HEK293 (cell line): ENCODE results near the gene MRPL54.
A peak's percentile ranks its signal among the peaks of the same experiment; 100 is the strongest.

Experiments
- CTCF ChIA-PET: fragments of 350-600 bp; formaldehyde crosslinking; extraction: SDS; loops from one replicate; lab custom pipeline; 2021; ENCODE audit warnings: antibody characterized with exemption; lab: Yijun Ruan, JAX
- POLR2A ChIA-PET: fragments of 300-600 bp; formaldehyde crosslinking; extraction: SDS; loops from one replicate; lab custom pipeline; 2020; ENCODE audit warnings: antibody characterized with exemption, inconsistent platforms; lab: Yijun Ruan, JAX
- H3K27ac ChIP-seq: fragments of 200-500 bp; sonication (Bioruptor generic); 2 replicates; pipeline ENCODE4 v1.5.1; 2014; ENCODE audit warnings: low read depth, low read length, control low read depth, inconsistent platforms; ENCODE audit errors: extremely low read depth
- H3K36me3 ChIP-seq, 2 experiments: fragments of 200-500 bp in 1 of 2; sonication (Bioruptor generic) in 1 of 2; 1 replicate in 1 of 2; 2 replicates in 1 of 2; pipeline ENCODE4 v1.5.1; 2014 to 2017; ENCODE audit warnings: inconsistent platforms in 2 of 2, low read length in 2 of 2; ENCODE audit not compliant: control insufficient read depth in 2 of 2, insufficient read depth in 1 of 2
- H3K4me1 ChIP-seq: fragments of 200-500 bp; sonication (Bioruptor generic); 2 replicates; pipeline ENCODE4 v1.5.1; 2014; ENCODE audit warnings: mild to moderate bottlenecking, low read length, inconsistent platforms; ENCODE audit not compliant: control insufficient read depth, insufficient read depth
- H3K4me3 ChIP-seq: 2 replicates; pipeline ENCODE4 v1.5.1; 2011; ENCODE audit warnings: low read depth, mild to moderate bottlenecking, control low read depth, low read length, moderate library complexity
- H3K9me3 ChIP-seq: fragments of 200-500 bp; sonication (Bioruptor generic); 2 replicates; pipeline ENCODE4 v1.5.1; 2014; ENCODE audit warnings: low read depth, low read length, inconsistent platforms; ENCODE audit not compliant: control insufficient read depth, insufficient read depth
- FEZF1 ChIP-seq: fragments of 450-650 bp; formaldehyde crosslinking; IDR thresholded peaks from 2 replicates; pipeline ENCODE4 v1.5.1; 2016; ENCODE audit warnings: missing biosample characterization, missing genetic modification characterization
- HOXD13 ChIP-seq: sonication (generic); formaldehyde crosslinking; IDR thresholded peaks from 2 replicates; pipeline ENCODE4 v1.8.0; 2022; ENCODE audit warnings: missing genetic modification reagents, borderline replicate concordance
- OSR2 ChIP-seq: fragments of 450-650 bp; formaldehyde crosslinking; IDR thresholded peaks from 2 replicates; pipeline ENCODE4 v1.5.1; 2016; ENCODE audit warnings: missing biosample characterization, missing genetic modification characterization
- OVOL3 ChIP-seq: fragments of 450-650 bp; formaldehyde crosslinking; IDR thresholded peaks from 2 replicates; pipeline ENCODE4 v1.5.1; 2016; ENCODE audit warnings: missing biosample characterization, missing genetic modification characterization
- PATZ1 ChIP-seq: fragments of 450-650 bp; formaldehyde crosslinking; IDR thresholded peaks from 2 replicates; pipeline ENCODE4 v1.5.1; 2016; ENCODE audit warnings: missing biosample characterization, missing genetic modification characterization
- ZBTB21 ChIP-seq: fragments of 450-650 bp; formaldehyde crosslinking; IDR thresholded peaks from 2 replicates; pipeline ENCODE4 v1.5.1; 2017; ENCODE audit warnings: missing biosample characterization, missing genetic modification characterization
- ZFP69B ChIP-seq: fragments of 450-650 bp; formaldehyde crosslinking; IDR thresholded peaks from 2 replicates; pipeline ENCODE4 v1.5.1; 2016; ENCODE audit warnings: missing biosample characterization, missing genetic modification characterization
- ZNF132 ChIP-seq: fragments of 450-650 bp; formaldehyde crosslinking; IDR thresholded peaks from 2 replicates; pipeline ENCODE4 v1.5.1; 2017; ENCODE audit warnings: missing biosample characterization, missing genetic modification characterization, borderline replicate concordance
- ZNF133 ChIP-seq: fragments of 450-650 bp; formaldehyde crosslinking; IDR thresholded peaks from 2 replicates; pipeline ENCODE4 v1.5.1; 2016; ENCODE audit warnings: missing biosample characterization, missing genetic modification characterization
- ZNF16 ChIP-seq: fragments of 450-650 bp; formaldehyde crosslinking; IDR thresholded peaks from 2 replicates; pipeline ENCODE4 v1.5.1; 2016; ENCODE audit warnings: low read depth, missing biosample characterization, missing genetic modification characterization
- ZNF266 ChIP-seq: fragments of 450-650 bp; formaldehyde crosslinking; IDR thresholded peaks from 2 replicates; pipeline ENCODE4 v1.5.1; 2016; ENCODE audit warnings: missing biosample characterization, missing genetic modification characterization, low read depth
- ZNF324 ChIP-seq: fragments of 450-650 bp; formaldehyde crosslinking; IDR thresholded peaks from 2 replicates; pipeline ENCODE4 v1.5.1; 2016; ENCODE audit warnings: missing biosample characterization, missing genetic modification characterization
- ZNF433 ChIP-seq: fragments of 450-650 bp; formaldehyde crosslinking; IDR thresholded peaks from 2 replicates; pipeline ENCODE4 v1.5.1; 2016; ENCODE audit warnings: missing biosample characterization, missing genetic modification characterization, low read depth
- ZNF600 ChIP-seq: fragments of 450-650 bp; formaldehyde crosslinking; IDR thresholded peaks from 2 replicates; pipeline ENCODE4 v1.5.1; 2016; ENCODE audit warnings: missing biosample characterization, missing genetic modification characterization
- TF ChIP-seq, protein P1 (sequence below): fragments of 450-650 bp; formaldehyde crosslinking; optimal IDR thresholded peaks from 2 replicates; pipeline ENCODE3; 2016; ENCODE audit warnings: missing biosample characterization, mild to moderate bottlenecking, missing genetic modification characterization
- TF ChIP-seq, protein P2 (sequence below): fragments of 450-650 bp; formaldehyde crosslinking; IDR thresholded peaks from 2 replicates; pipeline ENCODE4 v1.5.1; 2016; ENCODE audit warnings: missing biosample characterization, missing genetic modification characterization
- TF ChIP-seq, protein P3 (sequence below): fragments of 450-650 bp; formaldehyde crosslinking; IDR thresholded peaks from 2 replicates; pipeline ENCODE4 v1.5.1; 2016; ENCODE audit warnings: missing biosample characterization, missing genetic modification characterization

MRPL54 gene

DNA sequence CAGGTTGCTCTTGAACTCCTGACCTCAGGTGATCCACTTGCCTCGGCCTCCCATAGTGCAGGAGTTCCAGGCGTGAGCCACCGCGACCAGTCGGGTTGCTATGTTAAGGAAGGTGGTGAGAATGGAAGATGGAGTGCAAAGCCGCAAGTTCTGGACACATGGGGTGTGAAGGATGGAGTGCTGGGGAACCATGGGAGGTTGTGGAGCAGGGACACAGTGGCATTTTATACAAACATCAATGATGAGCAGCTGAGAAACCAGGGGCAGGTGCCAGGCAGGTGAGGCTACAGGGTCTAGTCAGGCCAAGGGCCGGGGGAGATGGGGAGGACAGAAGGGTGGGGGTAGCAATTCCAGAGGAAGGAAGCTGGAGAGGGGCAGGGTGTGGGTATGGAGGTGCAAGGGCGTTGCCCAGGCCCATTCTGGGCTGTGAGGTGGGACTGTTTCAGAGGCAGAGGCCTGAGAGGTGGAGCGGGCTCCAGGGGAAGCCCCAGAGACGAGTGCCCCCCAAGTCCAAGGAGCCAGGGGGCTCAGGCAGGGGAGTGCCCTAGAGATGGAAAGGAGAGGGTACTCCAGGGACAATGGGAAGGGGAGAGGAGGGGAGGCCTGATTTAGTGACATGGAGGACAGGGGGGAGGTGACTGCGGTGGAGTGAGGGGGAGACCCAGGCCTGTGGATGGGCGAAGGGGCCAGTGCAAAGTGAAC lies 11.5 kb downstream of the MRPL54 start:
- peak; percentile 69; the same call in 1 of the 2 replicates for TF ChIP-seq ZNF16
- TF ChIP-seq ZNF266: no peak
- TF ChIP-seq PATZ1 (tag by site-specific recombination): 0 out of 2 replicates have a peak, but pooled peaks have one; percentile 17
- 0 out of 2 replicates have a peak, but pooled peaks have one; percentile 17 for TF ChIP-seq ZNF600 (tag by site-specific recombination)
- ChIA-PET CTCF (interaction anchor here (1.1 kb wide), 1 partner anchor 214 kb away, joined by 3 read pairs; no protein-coding TSS in a partner anchor), POLR2A (interaction anchor here (1.1 kb wide), 1 partner anchor 10 kb away, joined by 5 read pairs; no protein-coding TSS in a partner anchor)
- H3K27ac ChIP-seq: no peak overlapping the region
- no peaks in the 10 kb centered on the region for H3K9me3 ChIP-seq
- H3K4me3 ChIP-seq: no peak overlapping the region
- H3K36me3 ChIP-seq: no peaks in the 10 kb centered on the region; a peak in 1 of 3 replicates
- no peaks in the 10 kb centered on the region for H3K4me1 ChIP-seq

GRCh38 chr19:3774621-3775373 lies 12.3 kb downstream of the MRPL54 start:
- H3K9me3 ChIP-seq: no peaks in the 10 kb centered on the region
- TF ChIP-seq, protein P1, sequence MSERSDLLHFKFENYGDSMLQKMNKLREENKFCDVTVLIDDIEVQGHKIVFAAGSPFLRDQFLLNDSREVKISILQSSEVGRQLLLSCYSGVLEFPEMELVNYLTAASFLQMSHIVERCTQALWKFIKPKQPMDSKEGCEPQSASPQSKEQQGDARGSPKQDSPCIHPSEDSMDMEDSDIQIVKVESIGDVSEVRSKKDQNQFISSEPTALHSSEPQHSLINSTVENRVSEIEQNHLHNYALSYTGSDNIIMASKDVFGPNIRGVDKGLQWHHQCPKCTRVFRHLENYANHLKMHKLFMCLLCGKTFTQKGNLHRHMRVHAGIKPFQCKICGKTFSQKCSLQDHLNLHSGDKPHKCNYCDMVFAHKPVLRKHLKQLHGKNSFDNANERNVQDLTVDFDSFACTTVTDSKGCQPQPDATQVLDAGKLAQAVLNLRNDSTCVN (tag by site-specific recombination): no peak
- TF ChIP-seq OVOL3 (no peak), FEZF1 (tag by site-specific recombination) (no peak), ZNF324 (tag by site-specific recombination) (no peak), HOXD13 (CRISPR knock-in tag) (no peak), OSR2 (tag by site-specific recombination) (no peak), ZNF433 (no peak), ZNF133 (tag by site-specific recombination) (no peak), ZNF132 (tag by site-specific recombination) (no peak), ZFP69B (peak; percentile 79), ZBTB21 (tag by site-specific recombination) (no peak)
- TF ChIP-seq, protein P2, sequence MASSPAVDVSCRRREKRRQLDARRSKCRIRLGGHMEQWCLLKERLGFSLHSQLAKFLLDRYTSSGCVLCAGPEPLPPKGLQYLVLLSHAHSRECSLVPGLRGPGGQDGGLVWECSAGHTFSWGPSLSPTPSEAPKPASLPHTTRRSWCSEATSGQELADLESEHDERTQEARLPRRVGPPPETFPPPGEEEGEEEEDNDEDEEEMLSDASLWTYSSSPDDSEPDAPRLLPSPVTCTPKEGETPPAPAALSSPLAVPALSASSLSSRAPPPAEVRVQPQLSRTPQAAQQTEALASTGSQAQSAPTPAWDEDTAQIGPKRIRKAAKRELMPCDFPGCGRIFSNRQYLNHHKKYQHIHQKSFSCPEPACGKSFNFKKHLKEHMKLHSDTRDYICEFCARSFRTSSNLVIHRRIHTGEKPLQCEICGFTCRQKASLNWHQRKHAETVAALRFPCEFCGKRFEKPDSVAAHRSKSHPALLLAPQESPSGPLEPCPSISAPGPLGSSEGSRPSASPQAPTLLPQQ (tag by site-specific recombination): peak; percentile 89
- TF ChIP-seq, protein P3, sequence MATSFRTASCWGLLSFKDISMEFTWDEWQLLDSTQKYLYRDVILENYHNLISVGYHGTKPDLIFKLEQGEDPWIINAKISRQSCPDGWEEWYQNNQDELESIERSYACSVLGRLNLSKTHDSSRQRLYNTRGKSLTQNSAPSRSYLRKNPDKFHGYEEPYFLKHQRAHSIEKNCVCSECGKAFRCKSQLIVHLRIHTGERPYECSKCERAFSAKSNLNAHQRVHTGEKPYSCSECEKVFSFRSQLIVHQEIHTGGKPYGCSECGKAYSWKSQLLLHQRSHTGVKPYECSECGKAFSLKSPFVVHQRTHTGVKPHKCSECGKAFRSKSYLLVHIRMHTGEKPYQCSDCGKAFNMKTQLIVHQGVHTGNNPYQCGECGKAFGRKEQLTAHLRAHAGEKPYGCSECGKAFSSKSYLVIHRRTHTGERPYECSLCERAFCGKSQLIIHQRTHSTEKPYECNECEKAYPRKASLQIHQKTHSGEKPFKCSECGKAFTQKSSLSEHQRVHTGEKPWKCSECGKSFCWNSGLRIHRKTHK (tag by site-specific recombination): no peak
- TF ChIP-seq, all 188 proteins: peak for 2
- H3K27ac ChIP-seq: no peak overlapping the region
- ChIA-PET CTCF (interaction anchor here (0.5 to 1.1 kb wide), 3 partner anchors 15 to 213 kb away, joined by 3 to 4 read pairs (median 3); no protein-coding TSS in a partner anchor), POLR2A (interaction anchor here (0.6 to 1.2 kb wide), 3 partner anchors 10 to 421 kb away, joined by 3 to 5 read pairs (median 3); partner anchors contain the start of gene MRPL54)
- H3K4me1 ChIP-seq: no peaks in the 10 kb centered on the region
- H3K4me3 ChIP-seq: no peak overlapping the region
- no peaks in the 10 kb centered on the region for H3K36me3 ChIP-seq
